Measurements from ENCODE around the gene ELOVL1.

The ELOVL1 gene

DNA sequence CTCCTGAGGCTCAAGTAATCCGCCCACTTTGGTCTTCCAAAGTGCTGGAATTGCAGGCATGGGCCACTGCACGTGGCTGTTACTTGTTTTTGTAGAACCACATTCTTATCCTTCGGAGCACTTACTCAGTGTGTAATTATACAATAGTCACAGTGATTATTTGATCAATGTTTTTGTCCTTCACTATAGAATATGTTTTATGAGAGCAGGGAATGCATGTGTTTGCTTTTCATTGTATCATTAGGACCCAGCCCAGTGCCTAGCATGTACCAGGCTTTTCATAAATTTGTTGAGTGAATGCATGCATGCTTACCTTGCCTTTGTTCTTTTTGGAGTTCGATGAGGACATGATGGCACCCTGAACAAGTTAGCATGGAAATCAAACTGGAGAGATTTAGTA is 27.7 kb upstream of the ELOVL1 start:
- Histone ChIP-seq H3K36me3 (peaks cover 5% of the 10 kb centered on the region; the same call in 1 of the 2 replicates), H3K27ac (no peak overlapping the region), H3K27me3 (ENCODE audit: insufficient read depth, low read depth, severe bottlenecking) (no peaks in the 10 kb centered on the region), H3K4me3 (ENCODE audit: low read depth, low read length) (no peak overlapping the region), H3K9me3 (ENCODE audit: severe bottlenecking) (no peaks in the 10 kb centered on the region)
- TF ChIP-seq, protein P1, sequence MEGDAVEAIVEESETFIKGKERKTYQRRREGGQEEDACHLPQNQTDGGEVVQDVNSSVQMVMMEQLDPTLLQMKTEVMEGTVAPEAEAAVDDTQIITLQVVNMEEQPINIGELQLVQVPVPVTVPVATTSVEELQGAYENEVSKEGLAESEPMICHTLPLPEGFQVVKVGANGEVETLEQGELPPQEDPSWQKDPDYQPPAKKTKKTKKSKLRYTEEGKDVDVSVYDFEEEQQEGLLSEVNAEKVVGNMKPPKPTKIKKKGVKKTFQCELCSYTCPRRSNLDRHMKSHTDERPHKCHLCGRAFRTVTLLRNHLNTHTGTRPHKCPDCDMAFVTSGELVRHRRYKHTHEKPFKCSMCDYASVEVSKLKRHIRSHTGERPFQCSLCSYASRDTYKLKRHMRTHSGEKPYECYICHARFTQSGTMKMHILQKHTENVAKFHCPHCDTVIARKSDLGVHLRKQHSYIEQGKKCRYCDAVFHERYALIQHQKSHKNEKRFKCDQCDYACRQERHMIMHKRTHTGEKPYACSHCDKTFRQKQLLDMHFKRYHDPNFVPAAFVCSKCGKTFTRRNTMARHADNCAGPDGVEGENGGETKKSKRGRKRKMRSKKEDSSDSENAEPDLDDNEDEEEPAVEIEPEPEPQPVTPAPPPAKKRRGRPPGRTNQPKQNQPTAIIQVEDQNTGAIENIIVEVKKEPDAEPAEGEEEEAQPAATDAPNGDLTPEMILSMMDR (IDR thresholded peaks at IDR 0.05; ENCODE audit: low read depth, low read length), result no peak
- no peak for DNase-seq

DNA sequence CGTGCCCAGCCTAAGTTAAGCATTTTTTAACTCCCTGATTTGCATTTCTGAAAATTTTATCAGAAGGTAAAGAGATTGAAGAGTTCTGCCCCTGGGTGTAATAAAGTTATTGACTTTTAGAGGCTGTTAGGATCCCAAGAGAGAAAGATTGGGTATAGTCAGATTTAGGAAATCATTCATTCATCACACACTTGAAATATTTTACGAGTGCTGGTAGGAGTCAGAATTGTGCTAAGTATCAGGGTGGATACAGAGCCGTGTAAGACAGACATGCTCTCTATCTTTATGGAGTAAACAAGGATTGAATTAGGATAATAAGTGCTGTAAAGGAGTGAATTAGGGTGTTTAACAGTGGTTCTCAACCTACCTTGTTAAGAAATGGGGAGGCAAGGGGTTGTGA is 24.9 kb upstream of the ELOVL1 start:
- H3K36me3 ChIP-seq, result peaks cover 8% of the 10 kb centered on the region
- H3K27ac ChIP-seq, result no peak overlapping the region
- no peak overlapping the region for H3K4me3 ChIP-seq (ENCODE audit: low read depth, low read length)
- no peaks in the 10 kb centered on the region for H3K27me3 ChIP-seq (ENCODE audit: insufficient read depth, low read depth, severe bottlenecking)
- no peak for DNase-seq
- no peaks in the 10 kb centered on the region for H3K9me3 ChIP-seq (ENCODE audit: severe bottlenecking)
- TF ChIP-seq, protein P1 (IDR thresholded peaks at IDR 0.05; ENCODE audit: low read depth, low read length), result no peak

DNA sequence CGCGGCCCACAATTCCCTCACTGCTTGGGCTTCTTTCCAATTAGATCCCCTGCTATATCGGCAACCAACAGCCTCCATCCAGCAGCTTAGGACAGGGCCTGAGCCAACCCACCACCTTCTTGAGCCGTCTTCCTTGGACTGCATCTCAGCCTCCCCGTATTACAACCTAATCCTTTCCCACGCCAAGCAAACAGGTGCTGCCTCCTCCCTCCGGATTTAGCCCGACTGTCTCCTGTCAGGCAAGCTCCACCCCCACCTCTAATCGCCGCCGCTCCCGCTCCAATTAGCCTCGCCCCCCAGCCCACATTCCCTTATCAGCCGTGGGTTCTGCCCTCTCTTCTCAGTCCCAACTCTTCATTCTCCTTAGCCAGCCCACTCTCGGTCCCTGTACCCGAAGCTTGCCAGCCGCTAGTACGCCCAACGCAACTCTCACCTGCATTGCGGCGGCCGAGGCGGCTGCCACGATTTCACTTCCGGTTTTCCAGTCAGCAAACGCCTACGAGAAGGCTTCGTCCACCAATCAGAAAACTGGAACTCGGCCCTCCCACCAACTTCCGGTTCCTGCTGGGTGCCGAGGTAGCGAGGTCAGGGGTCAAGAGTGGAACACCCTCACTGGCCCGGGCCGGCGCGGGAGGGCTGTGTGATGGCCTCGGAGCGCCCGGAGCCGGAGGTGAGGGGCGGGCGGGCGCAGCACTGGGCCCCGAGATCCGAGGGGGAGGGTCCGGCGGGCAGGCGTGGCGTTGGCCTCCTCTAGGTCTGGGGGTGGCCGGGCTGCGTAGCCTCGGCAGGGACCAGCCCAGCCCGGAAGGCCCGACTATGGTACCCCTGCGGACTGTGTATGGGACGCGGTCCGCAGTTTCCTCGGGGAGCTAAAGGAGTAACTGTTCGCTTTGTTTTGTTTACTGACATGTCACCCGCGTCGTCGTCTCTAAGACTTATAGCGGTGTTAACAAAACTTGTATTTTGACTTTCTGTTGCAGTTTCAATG is 21.8 kb upstream of the ELOVL1 start, which contains the start of the genes MED8 and SZT2:
MED8 (minus strand) TSS at position 475 of the 988 bp plus-strand sequence; CDS start at position 439, 36 bp downstream.
SZT2 (plus strand) TSS at position 574 of the 988 bp plus-strand sequence; CDS start at position 644, 70 bp downstream.
- Histone ChIP-seq H3K27ac (peak within 1 kb of the TSS; percentile 96), H3K9me3 (ENCODE audit: severe bottlenecking) (no peaks in the 10 kb centered on the region), H3K36me3 (peaks cover 34% of the 10 kb centered on the region), H3K27me3 (ENCODE audit: insufficient read depth, low read depth, severe bottlenecking) (no peaks in the 10 kb centered on the region), H3K4me3 (ENCODE audit: low read depth, low read length) (peak within 1 kb of the TSS; percentile 60)
- peak; percentile 97 for DNase-seq
- TF ChIP-seq, protein P1 (IDR thresholded peaks at IDR 0.05; ENCODE audit: low read depth, low read length), result no peak

DNA sequence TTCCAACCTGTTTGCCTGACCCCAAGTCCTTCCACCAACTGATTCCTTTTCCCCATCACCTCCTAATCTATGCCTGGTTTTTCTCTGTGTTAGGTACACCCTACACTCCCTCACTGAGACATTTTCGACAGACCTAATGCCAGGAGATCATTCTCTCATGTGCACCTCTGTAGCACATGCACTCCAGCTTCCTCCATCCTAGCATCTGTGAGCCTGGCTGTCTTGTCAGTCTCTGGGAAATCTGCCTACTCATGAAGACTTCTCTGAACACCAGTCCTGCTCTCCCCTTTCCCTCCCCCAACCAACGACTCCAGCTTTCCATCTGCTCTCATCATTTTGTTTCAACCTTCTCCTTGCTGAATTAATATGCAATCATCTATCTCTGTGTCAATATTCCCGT is 20.8 kb upstream of the ELOVL1 start:
- H3K4me3 ChIP-seq (ENCODE audit: low read depth, low read length), result peak overlapping the region; percentile 60
- TF ChIP-seq, protein P1 (IDR thresholded peaks at IDR 0.05; ENCODE audit: low read depth, low read length), result no peak
- DNase-seq, result peak; percentile 27
- no peaks in the 10 kb centered on the region for H3K9me3 ChIP-seq (ENCODE audit: severe bottlenecking)
- H3K27ac ChIP-seq, result peak overlapping the region; percentile 96
- H3K27me3 ChIP-seq (ENCODE audit: insufficient read depth, low read depth, severe bottlenecking), result no peaks in the 10 kb centered on the region
- peaks cover 44% of the 10 kb centered on the region for H3K36me3 ChIP-seq

DNA sequence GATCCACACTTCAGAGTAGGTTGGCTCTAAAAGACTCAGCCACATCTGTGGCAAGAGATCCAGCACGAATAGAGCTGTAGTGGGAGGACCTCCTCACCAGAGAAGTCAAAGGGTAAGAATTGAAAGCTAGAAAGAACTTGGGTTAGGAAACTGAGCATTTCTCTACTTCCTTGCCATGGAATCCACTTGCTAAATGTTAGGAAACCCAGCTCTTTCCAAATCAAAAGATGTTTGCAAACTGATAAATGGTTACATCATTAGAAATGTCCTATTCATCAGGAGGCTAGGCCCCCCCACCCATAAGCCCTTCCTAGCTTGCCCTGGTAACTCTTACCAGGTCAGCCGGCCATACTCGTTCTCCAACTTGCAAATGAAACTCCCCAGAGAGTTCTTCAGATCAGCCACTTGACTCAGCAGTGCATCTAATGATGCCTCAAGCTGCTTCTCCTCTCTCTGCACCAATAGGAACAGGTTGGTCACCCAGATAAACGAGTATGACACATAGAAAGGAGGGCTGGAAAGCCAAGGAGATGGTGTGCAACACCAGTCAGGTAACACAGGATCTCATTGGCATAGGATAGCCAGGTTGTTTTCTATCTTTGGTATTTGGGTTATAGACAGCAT is 20.3 kb upstream of the ELOVL1 start:
- peak; percentile 12 for DNase-seq
- Histone ChIP-seq H3K36me3 (peaks cover 49% of the 10 kb centered on the region), H3K27me3 (ENCODE audit: insufficient read depth, low read depth, severe bottlenecking) (no peaks in the 10 kb centered on the region), H3K9me3 (ENCODE audit: severe bottlenecking) (no peaks in the 10 kb centered on the region), H3K4me3 (ENCODE audit: low read depth, low read length) (peak overlapping the region; percentile 60), H3K27ac (peak overlapping the region; percentile 96)
- TF ChIP-seq, protein P1 (IDR thresholded peaks at IDR 0.05; ENCODE audit: low read depth, low read length), result no peak

Data from WERI-Rb-1 (cell line).